ENCODE measurements around the gene MSI2. TPM values are rescaled to one million over a fixed set of nuclear protein-coding genes. Genes with fewer than 3 reads are reported as not detected.
A peak's percentile ranks its signal among the peaks of the same experiment; 100 is the strongest.

MSI2 gene
- total RNA-seq, 2 experiments from 2014 or later, result 131 to 164 TPM

DNA sequence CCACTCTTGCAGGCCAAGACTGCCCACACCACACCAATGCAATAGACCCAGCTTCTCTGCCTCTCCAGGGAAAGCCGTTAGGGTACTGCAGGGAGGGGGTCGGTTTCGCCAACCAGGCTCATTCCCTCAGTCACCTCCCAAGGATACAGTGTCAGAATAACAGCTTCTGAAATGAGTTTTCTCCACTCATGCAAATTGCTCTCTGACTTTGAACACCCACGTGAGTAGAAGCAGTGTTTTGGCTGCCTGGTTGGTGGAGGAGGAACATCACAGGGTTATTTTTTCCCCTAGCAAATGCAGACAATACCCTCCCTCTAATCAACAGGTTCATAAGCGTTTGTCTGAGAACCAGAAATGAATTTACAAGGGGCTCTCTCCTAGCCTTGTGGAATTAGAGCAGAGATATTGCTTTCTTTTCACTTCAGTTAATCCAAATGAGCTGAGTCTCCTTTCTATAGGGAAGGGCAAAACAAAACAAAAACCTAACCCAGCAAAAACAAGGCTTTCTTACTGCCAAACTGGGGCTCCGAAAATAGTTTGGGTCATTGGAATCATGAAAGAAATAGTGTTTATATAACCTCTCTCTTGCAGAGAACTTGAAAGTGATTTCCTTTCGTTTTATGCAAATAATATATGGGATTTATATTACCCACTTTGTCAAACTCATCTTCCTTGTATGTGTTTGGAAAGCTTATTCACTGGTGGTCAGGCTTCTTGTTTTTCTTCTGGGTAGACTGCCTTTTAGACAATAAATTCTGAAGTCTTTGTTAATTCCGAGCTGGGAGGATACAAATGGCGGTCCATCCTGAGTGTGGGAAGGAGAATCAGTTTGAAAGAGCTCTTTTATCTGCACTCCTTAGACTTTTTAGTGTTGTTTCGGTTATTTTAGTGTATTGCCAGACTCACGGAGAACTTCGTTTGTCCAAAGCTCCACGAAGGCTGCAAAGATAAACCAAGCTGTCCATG lies 229.9 kb downstream of the MSI2 start:
- H3K79me2 ChIP-seq (ENCODE audit: insufficient read depth, low read depth, low read length), result no peaks in the 10 kb centered on the region
- no peak overlapping the region for H3K4me3 ChIP-seq (ENCODE audit: low read depth, low read length, poor library complexity, severe bottlenecking)
- ChIA-PET POLR2A (interaction anchor here (0.6 to 0.9 kb wide), 3 partner anchors 41 to 140 kb away, joined by 3 read pairs; no protein-coding TSS in a partner anchor), CTCF (ENCODE audit: unreplicated experiment) (interaction anchor here (0.6 kb wide), 1 partner anchor 443 kb away, joined by 3 read pairs; no protein-coding TSS in a partner anchor)
- H3K4me1 ChIP-seq (ENCODE audit: insufficient read depth, low read length, poor library complexity, severe bottlenecking), result peaks cover 40% of the 10 kb centered on the region
- no peak for TF ChIP-seq EZH2phosphoT487 (IDR thresholded peaks at IDR 0.05; ENCODE audit: borderline replicate concordance, low read depth, low read length)
- TF ChIP-seq, protein P1, sequence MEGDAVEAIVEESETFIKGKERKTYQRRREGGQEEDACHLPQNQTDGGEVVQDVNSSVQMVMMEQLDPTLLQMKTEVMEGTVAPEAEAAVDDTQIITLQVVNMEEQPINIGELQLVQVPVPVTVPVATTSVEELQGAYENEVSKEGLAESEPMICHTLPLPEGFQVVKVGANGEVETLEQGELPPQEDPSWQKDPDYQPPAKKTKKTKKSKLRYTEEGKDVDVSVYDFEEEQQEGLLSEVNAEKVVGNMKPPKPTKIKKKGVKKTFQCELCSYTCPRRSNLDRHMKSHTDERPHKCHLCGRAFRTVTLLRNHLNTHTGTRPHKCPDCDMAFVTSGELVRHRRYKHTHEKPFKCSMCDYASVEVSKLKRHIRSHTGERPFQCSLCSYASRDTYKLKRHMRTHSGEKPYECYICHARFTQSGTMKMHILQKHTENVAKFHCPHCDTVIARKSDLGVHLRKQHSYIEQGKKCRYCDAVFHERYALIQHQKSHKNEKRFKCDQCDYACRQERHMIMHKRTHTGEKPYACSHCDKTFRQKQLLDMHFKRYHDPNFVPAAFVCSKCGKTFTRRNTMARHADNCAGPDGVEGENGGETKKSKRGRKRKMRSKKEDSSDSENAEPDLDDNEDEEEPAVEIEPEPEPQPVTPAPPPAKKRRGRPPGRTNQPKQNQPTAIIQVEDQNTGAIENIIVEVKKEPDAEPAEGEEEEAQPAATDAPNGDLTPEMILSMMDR (conservative IDR thresholded peaks at IDR 0.05; ENCODE audit: low read length), result no peak
- H3K27ac ChIP-seq (ENCODE audit: low read depth, low read length, poor library complexity, severe bottlenecking), result no peak overlapping the region
- no peaks in the 10 kb centered on the region for H3K36me3 ChIP-seq (ENCODE audit: insufficient read depth, low read length)
- no peak for DNase-seq (ENCODE audit: low spot score)
- H2AFZ ChIP-seq (ENCODE audit: low read length), result no peak overlapping the region
- intact Hi-C loops (cut with micrococcal nuclease; ENCODE audit: unreplicated experiment), result no loop called here
- no peaks in the 10 kb centered on the region for H4K20me1 ChIP-seq (ENCODE audit: insufficient read depth, low read length)
- H3K4me2 ChIP-seq (ENCODE audit: low read length), result peak overlapping the region; percentile 41
- no TSS peak for BruUV-seq (replicated peaks)
- H3K9me2 ChIP-seq (ENCODE audit: insufficient read depth, low read length), result no peaks in the 10 kb centered on the region
- no peaks in the 10 kb centered on the region for H3K9me3 ChIP-seq (ENCODE audit: low read length)

- H3K4me3 ChIP-seq (ENCODE audit: low read depth, low read length, poor library complexity, severe bottlenecking), result no peak overlapping the region
- H3K4me2 ChIP-seq (ENCODE audit: low read length), result peak overlapping the region; percentile 41; the same call in 1 of the 2 replicates
- no peaks in the 10 kb centered on the region for H3K9me3 ChIP-seq (ENCODE audit: low read length)
- ChIA-PET CTCF (ENCODE audit: unreplicated experiment) (interaction anchor here (0.6 kb wide), 1 partner anchor 444 kb away, joined by 3 read pairs; no protein-coding TSS in a partner anchor), POLR2A (interaction anchor here (0.5 to 0.9 kb wide), 4 partner anchors 41 to 328 kb away, joined by 3 read pairs; no protein-coding TSS in a partner anchor)
- H3K36me3 ChIP-seq (ENCODE audit: insufficient read depth, low read length), result no peaks in the 10 kb centered on the region
- intact Hi-C loops (cut with micrococcal nuclease; ENCODE audit: unreplicated experiment), result no loop called here
- no peak for DNase-seq (ENCODE audit: low spot score)
- TF ChIP-seq EZH2phosphoT487 (IDR thresholded peaks at IDR 0.05; ENCODE audit: borderline replicate concordance, low read depth, low read length), result no peak
- TF ChIP-seq, protein P1 (conservative IDR thresholded peaks at IDR 0.05; ENCODE audit: low read length), result no peak
- peaks cover 40% of the 10 kb centered on the region for H3K4me1 ChIP-seq (ENCODE audit: insufficient read depth, low read length, poor library complexity, severe bottlenecking)
- H4K20me1 ChIP-seq (ENCODE audit: insufficient read depth, low read length), result no peaks in the 10 kb centered on the region
- no peaks in the 10 kb centered on the region for H3K9me2 ChIP-seq (ENCODE audit: insufficient read depth, low read length)
- H3K27ac ChIP-seq (ENCODE audit: low read depth, low read length, poor library complexity, severe bottlenecking), result no peak overlapping the region
- H2AFZ ChIP-seq (ENCODE audit: low read length), result no peak overlapping the region
- BruUV-seq (replicated peaks), result no TSS peak
- H3K79me2 ChIP-seq (ENCODE audit: insufficient read depth, low read depth, low read length), result no peaks in the 10 kb centered on the region
These were observed 230.6 kb downstream of the MSI2 start for GRCh38 chr17:57486882-57487301.
